ENCODE data around the gene INF2.

INF2 gene

GRCh38 chr14:104770072-104770579 lies 80.7 kb downstream of the INF2 start:
- DNase-seq (ENCODE audit: low read depth, low spot score): no peak

GRCh38 chr14:104770851-104771272 lies 81.4 kb downstream of the INF2 start:
- no peak for DNase-seq (ENCODE audit: low read depth, low spot score)

- DNase-seq (ENCODE audit: low read depth, low spot score): no peak
Observed at GRCh38 chr14:104771374-104771773, 82.0 kb downstream of the INF2 start.
